Epithelial cell of esophagus (primary cell): Measurements from ENCODE around the gene GALNTL6.
"Not testable (repeated sequence)": the region's sequence is repeated elsewhere in the genome, so short reads cannot be mapped to it uniquely, and the experiment has no call there.

Experiments
- DNase-seq: peaks from one replicate; pipeline ENCODE4 v3.0.0; 2010; ENCODE audit warnings: low read depth
- H3K4me3 ChIP-seq: 2 replicates; pipeline ENCODE4 v1.5.1; 2011; ENCODE audit warnings: mild to moderate bottlenecking, low read length, control low read depth
- TF ChIP-seq, protein P1 (sequence below): IDR thresholded peaks from 2 replicates; pipeline ENCODE4 v1.5.1; 2011; ENCODE audit warnings: low read depth, mild to moderate bottlenecking, low read length, control low read depth, inconsistent platforms; ENCODE audit not compliant: insufficient read depth; ENCODE audit errors: missing control alignments

The GALNTL6 gene

DNA sequence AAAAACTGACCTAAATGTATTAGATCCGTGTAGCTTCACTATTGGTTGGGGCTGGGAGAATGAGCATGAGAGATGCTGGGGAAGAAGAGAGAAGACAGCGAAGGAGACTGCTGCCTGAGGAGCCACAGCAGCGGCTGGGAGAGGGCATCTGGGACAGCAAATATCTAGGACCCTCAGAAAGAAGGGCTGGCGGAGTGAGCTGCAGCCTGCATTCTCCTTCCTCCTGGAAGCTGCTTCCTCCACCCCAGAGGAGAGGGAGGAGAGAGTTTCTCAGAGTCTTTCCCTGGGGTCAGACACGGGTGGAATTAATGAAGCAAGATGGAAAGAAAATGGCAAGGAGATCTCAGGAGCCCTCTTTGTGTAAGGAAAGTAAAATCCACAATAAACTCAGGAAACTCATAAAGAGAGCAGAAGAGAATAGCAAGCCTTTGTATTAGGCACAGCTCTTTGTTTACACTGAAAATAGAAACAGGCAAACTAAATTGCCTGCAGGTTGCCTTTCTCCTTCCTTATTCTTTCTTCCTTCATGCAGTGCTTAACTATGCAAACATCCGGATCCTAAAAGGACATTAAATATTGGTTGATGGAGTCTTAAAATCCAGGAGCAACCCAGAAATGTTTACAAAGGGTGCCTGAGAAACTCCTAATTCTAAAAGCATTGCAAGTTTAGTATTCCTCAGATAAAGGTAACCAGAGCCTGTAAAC, 1225.1 kb downstream of the GALNTL6 start:
- H3K4me3 ChIP-seq: no peak overlapping the region
- TF ChIP-seq, protein P1, sequence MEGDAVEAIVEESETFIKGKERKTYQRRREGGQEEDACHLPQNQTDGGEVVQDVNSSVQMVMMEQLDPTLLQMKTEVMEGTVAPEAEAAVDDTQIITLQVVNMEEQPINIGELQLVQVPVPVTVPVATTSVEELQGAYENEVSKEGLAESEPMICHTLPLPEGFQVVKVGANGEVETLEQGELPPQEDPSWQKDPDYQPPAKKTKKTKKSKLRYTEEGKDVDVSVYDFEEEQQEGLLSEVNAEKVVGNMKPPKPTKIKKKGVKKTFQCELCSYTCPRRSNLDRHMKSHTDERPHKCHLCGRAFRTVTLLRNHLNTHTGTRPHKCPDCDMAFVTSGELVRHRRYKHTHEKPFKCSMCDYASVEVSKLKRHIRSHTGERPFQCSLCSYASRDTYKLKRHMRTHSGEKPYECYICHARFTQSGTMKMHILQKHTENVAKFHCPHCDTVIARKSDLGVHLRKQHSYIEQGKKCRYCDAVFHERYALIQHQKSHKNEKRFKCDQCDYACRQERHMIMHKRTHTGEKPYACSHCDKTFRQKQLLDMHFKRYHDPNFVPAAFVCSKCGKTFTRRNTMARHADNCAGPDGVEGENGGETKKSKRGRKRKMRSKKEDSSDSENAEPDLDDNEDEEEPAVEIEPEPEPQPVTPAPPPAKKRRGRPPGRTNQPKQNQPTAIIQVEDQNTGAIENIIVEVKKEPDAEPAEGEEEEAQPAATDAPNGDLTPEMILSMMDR: no peak
- DNase-seq: no peak

DNA sequence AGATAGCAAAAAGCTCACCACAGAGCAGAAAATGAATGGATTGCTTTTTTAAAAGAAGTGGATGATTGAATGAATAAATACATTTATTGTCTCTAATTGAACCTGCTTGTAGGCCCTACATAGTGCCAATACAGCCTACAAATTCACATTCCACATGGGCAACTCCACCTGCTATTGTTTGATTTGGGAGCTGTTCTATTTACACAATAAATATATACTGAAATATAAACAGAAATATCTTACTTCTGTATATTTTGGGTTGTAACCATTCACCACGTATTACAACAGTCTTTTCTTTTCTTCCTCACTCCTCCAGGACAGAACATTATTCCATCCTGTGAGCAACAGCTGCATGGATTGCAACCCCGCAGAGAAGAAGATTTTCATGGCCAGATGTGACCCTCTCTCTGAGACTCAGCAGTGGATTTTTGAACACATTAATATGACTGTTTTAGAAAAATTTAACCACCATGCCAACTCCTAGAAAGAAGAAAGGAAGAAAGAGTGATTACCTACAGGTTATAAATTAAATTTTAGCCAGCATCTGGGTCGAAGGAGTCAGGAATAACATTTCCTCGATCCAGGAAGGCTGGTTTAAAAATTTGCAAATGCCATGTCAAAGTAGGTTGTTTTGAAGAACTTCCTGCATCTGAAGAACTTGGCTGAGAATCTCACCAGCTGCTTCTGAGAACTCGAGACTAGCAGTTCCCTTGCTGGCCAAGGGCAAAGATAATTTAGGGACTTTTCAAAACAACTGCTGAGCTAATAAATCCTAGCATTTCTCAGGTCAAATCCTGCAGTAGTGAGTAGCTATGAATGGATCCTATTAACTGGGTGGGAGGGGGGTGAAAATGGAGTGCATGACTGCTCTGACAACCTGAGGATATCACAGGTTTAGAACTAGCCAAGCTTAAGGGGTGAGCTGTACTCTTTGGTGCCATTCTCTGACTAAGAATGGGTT, 1226.7 kb downstream of the GALNTL6 start:
- H3K4me3 ChIP-seq: no peak overlapping the region
- no peak for DNase-seq
- TF ChIP-seq, protein P1: no peak

DNA sequence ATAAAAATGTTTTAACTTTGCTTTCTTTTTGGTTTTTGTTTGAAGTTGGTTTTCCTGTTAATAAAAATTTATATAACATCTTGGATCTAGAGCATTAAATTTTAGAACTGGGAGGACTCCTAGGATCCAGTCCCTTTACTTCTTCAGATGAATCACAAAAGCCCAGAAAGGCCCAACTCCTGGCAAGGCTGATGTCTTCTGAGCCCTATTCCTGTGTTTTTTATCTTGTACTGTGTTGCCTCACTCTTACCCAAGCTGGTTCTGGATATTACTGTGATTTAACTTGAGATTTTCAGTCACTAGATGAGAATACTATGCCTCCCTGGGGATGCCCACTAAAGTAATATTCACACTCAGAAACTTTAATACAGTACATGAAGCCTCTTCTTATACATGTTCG, 1228.3 kb downstream of the GALNTL6 start:
- TF ChIP-seq, protein P1: no peak
- no peak overlapping the region for H3K4me3 ChIP-seq
- DNase-seq: no peak

DNA sequence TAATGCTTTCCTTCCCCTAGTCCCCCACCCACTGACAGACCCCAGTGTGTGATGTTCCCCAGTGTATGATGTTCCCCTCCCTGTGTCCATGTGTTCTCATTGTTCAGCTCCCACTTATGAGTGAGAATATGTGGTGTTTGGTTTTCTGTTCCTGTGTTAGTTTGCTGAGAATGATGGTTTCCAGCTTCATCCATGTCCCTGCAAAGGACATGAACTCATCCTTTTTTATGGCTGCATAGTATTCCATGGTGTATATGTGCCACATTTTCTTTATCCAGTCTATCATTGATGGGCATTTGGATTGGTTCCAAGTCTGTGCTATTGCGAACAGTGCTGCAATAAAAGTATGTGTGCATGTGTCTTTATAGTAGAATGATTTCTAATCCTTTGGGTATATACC, 1228.9 kb downstream of the GALNTL6 start:
- H3K4me3 ChIP-seq, DNase-seq: not testable (repeated sequence)

DNA sequence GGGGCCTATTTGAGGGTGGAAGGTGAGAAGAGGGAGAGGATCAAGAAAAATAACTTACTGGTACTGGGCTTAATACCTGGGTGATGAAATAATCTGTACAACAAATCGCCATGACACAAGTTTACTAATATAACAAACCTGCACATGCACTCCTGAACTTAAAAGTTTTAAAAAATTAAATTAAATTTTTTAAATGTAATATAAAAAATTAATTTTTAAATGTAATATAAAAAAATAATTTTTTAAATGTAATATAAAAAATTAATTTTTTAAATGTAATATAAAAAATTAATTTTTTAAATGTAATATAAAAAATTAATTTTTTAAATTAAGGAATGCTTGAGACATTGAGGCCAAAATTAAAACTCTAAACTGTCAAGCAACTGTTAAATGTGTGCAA, 1231.1 kb downstream of the GALNTL6 start:
- H3K4me3 ChIP-seq: no peak overlapping the region
- no peak for DNase-seq
- TF ChIP-seq, protein P1: no peak

DNA sequence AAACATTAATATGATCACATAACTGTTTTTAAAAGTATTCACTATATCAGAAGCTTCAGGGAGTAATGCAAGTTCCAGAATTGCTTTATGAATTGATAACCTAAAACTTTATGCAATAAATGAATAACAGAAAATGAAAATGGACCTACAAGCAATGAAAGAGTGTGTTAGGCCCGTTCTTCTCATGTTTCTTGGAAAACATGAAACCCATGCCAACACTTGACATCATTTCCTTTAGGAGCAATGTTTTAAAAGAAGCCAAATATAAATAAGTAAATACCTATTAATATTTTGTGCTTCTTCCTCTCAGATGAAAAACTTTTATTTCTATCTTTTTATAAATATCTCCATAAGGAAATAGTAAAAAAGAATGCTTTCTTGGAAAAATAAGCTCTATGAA, 1232.4 kb downstream of the GALNTL6 start:
- no peak for DNase-seq
- TF ChIP-seq, protein P1: no peak
- H3K4me3 ChIP-seq: no peak overlapping the region

DNA sequence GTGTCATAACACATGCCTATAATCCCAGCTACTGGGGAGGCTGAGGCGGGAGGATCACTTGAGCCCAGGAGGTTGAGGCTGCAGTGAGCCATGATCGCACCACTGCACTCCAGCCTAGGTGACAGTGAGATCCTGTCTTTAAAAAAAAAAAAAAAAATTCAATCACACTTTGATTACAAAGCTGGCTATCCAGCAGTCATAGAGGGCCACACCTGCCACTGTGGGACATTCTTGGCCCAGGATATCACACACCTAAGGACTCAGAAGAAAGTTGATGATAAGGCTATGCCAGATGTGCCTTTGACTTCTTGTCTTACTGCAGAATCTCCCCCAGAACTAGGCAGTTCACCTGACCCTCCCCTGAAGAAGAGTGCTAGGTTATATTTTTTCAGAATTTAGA, 1232.9 kb downstream of the GALNTL6 start:
- H3K4me3 ChIP-seq: no peak overlapping the region
- DNase-seq: no peak
- TF ChIP-seq, protein P1: no peak
